Measurements from ENCODE around the gene NUP107.

- TF ChIP-seq CTCF (IDR thresholded peaks at IDR 0.05) (no peak), POLR2A (IDR thresholded peaks at IDR 0.05) (no peak)
Measured at GRCh38 chr12:68749861-68750260, 63.1 kb downstream of the NUP107 start.
